Measurements from ENCODE around the gene MAP4. TPM values are rescaled to one million over a fixed set of nuclear protein-coding genes. Genes with fewer than 3 reads are reported as not detected.

The MAP4 gene
- polyA plus RNA-seq, 1 donor from 2014 or later: 186 TPM

GRCh38 chr3:47991341-47991740 lies 24.9 kb downstream of the MAP4 start:
- Histone ChIP-seq H3K4me3 (ENCODE audit: low read length) (no peak overlapping the region), H2AFZ (ENCODE audit: low read depth, low read length) (no peak overlapping the region), H3K9ac (ENCODE audit: low read length) (no peak overlapping the region), H3F3A (ENCODE audit: insufficient read depth, low read length, poor library complexity, severe bottlenecking) (no peaks in the 10 kb centered on the region), H3K36me3 (ENCODE audit: insufficient read depth, low read length) (no peaks in the 10 kb centered on the region), H3K27ac (ENCODE audit: low read length) (no peak overlapping the region), H3K9me2 (ENCODE audit: insufficient read depth, low read length) (no peaks in the 10 kb centered on the region), H3K27me3 (ENCODE audit: insufficient read depth, low read depth, low read length) (no peaks in the 10 kb centered on the region), H3K4me2 (ENCODE audit: low read length) (no peak overlapping the region), H4K20me1 (ENCODE audit: insufficient read depth) (no peaks in the 10 kb centered on the region), H3K9me3 (ENCODE audit: low read length) (no peaks in the 10 kb centered on the region), H3K79me2 (replicated peaks; ENCODE audit: insufficient read depth, low read length) (peaks cover 8% of the 10 kb centered on the region)
- TF ChIP-seq RAD21 (conservative IDR thresholded peaks at IDR 0.05) (no peak), REST (IDR thresholded peaks at IDR 0.05; ENCODE audit: borderline replicate concordance) (no peak), TAF1 (IDR thresholded peaks at IDR 0.05; ENCODE audit: low read depth) (no peak), SMC3 (conservative IDR thresholded peaks at IDR 0.05; ENCODE audit: poor library complexity) (no peak), EP300 (conservative IDR thresholded peaks at IDR 0.05; ENCODE audit: poor library complexity, severe bottlenecking) (no peak), POLR2AphosphoS5 (IDR thresholded peaks at IDR 0.05) (no peak), EZH2 (IDR thresholded peaks at IDR 0.05; ENCODE audit: borderline replicate concordance, insufficient read depth, low read length, poor library complexity, severe bottlenecking) (no peak), CTCF (IDR thresholded peaks at IDR 0.05; ENCODE audit: poor library complexity, severe bottlenecking) (no peak), MXI1 (conservative IDR thresholded peaks at IDR 0.05; ENCODE audit: poor library complexity, severe bottlenecking) (no peak)

GRCh38 chr3:47989981-47990440 lies 26.2 kb downstream of the MAP4 start:
- Histone ChIP-seq H3K27ac (ENCODE audit: low read length) (no peak overlapping the region), H4K20me1 (ENCODE audit: insufficient read depth) (no peaks in the 10 kb centered on the region), H3K36me3 (ENCODE audit: insufficient read depth, low read length) (no peaks in the 10 kb centered on the region), H3K9ac (ENCODE audit: low read length) (no peak overlapping the region), H3F3A (ENCODE audit: insufficient read depth, low read length, poor library complexity, severe bottlenecking) (no peaks in the 10 kb centered on the region), H2AFZ (ENCODE audit: low read depth, low read length) (no peak overlapping the region), H3K9me2 (ENCODE audit: insufficient read depth, low read length) (no peaks in the 10 kb centered on the region), H3K79me2 (replicated peaks; ENCODE audit: insufficient read depth, low read length) (peaks cover 3% of the 10 kb centered on the region), H3K9me3 (ENCODE audit: low read length) (no peaks in the 10 kb centered on the region), H3K27me3 (ENCODE audit: insufficient read depth, low read depth, low read length) (no peaks in the 10 kb centered on the region), H3K4me2 (ENCODE audit: low read length) (no peak overlapping the region), H3K4me3 (ENCODE audit: low read length) (no peak overlapping the region)
- TF ChIP-seq CTCF (IDR thresholded peaks at IDR 0.05; ENCODE audit: poor library complexity, severe bottlenecking): peak; percentile 95
- TF ChIP-seq MXI1 (conservative IDR thresholded peaks at IDR 0.05; ENCODE audit: poor library complexity, severe bottlenecking): peak; percentile 39
- peak; percentile 96 for TF ChIP-seq RAD21 (conservative IDR thresholded peaks at IDR 0.05)
- no peak for TF ChIP-seq EZH2 (IDR thresholded peaks at IDR 0.05; ENCODE audit: borderline replicate concordance, insufficient read depth, low read length, poor library complexity, severe bottlenecking)
- peak; percentile 91 for TF ChIP-seq SMC3 (conservative IDR thresholded peaks at IDR 0.05; ENCODE audit: poor library complexity)
